ENCODE measurements around the gene VTA1.
"Not testable (repeated sequence)": the region's sequence is repeated elsewhere in the genome, so short reads cannot be mapped to it uniquely, and the experiment has no call there.

VTA1 gene

GRCh38 chr6:142152746-142153145 is 5.7 kb downstream of the VTA1 start:
- no peak for DNase-seq (ENCODE audit: extremely low read depth, insufficient read length)
- no peak overlapping the region for H3K4me3 ChIP-seq (replicated peaks; ENCODE audit: low read depth, low read length)
- TF ChIP-seq, protein P1, sequence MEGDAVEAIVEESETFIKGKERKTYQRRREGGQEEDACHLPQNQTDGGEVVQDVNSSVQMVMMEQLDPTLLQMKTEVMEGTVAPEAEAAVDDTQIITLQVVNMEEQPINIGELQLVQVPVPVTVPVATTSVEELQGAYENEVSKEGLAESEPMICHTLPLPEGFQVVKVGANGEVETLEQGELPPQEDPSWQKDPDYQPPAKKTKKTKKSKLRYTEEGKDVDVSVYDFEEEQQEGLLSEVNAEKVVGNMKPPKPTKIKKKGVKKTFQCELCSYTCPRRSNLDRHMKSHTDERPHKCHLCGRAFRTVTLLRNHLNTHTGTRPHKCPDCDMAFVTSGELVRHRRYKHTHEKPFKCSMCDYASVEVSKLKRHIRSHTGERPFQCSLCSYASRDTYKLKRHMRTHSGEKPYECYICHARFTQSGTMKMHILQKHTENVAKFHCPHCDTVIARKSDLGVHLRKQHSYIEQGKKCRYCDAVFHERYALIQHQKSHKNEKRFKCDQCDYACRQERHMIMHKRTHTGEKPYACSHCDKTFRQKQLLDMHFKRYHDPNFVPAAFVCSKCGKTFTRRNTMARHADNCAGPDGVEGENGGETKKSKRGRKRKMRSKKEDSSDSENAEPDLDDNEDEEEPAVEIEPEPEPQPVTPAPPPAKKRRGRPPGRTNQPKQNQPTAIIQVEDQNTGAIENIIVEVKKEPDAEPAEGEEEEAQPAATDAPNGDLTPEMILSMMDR (IDR thresholded peaks at IDR 0.05; ENCODE audit: insufficient read depth, low read length, poor library complexity, severe bottlenecking) = no peak
- H3K36me3 ChIP-seq (ENCODE audit: control insufficient read depth, insufficient read depth, low read length) = no peaks in the 10 kb centered on the region
- H3K27me3 ChIP-seq (replicated peaks; ENCODE audit: control insufficient read depth, insufficient read depth, low read length) = no peaks in the 10 kb centered on the region

DNA sequence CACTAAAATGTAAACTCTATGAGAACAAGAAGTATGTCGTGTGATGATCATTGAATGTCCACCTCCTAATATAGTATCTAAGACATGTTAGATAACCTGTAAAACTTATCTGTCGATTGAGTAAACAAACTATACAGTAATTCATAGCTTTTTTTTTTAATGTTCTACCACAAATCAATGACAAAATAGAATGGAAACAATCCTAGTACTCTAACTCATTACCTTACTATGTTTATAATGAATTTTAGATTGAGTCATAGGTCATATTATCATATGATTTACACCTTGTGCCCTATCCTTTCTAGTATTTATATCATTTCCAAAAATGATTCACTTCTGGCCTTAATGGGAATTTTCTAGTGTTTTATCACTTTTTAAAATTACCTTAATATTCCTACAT is 6.1 kb downstream of the VTA1 start:
- TF ChIP-seq, protein P1 (IDR thresholded peaks at IDR 0.05; ENCODE audit: insufficient read depth, low read length, poor library complexity, severe bottlenecking) = no peak
- H3K4me3 ChIP-seq (replicated peaks; ENCODE audit: low read depth, low read length) = no peak overlapping the region

GRCh38 chr6:142154336-142154735 is 7.3 kb downstream of the VTA1 start:
- Histone ChIP-seq H3K4me3 (replicated peaks; ENCODE audit: low read depth, low read length) (no peak overlapping the region), H3K27me3 (replicated peaks; ENCODE audit: control insufficient read depth, insufficient read depth, low read length) (no peaks in the 10 kb centered on the region), H3K36me3 (ENCODE audit: control insufficient read depth, insufficient read depth, low read length) (no peaks in the 10 kb centered on the region)
- DNase-seq (ENCODE audit: extremely low read depth, insufficient read length) = no peak
- TF ChIP-seq, protein P1 (IDR thresholded peaks at IDR 0.05; ENCODE audit: insufficient read depth, low read length, poor library complexity, severe bottlenecking) = no peak

More for the DNA sequence above, 6.1 kb downstream of the VTA1 start:
- Histone ChIP-seq H3K27me3 (replicated peaks; ENCODE audit: control insufficient read depth, insufficient read depth, low read length) (no peaks in the 10 kb centered on the region), H3K36me3 (ENCODE audit: control insufficient read depth, insufficient read depth, low read length) (no peaks in the 10 kb centered on the region)
- DNase-seq (ENCODE audit: extremely low read depth, insufficient read length) = no peak

DNA sequence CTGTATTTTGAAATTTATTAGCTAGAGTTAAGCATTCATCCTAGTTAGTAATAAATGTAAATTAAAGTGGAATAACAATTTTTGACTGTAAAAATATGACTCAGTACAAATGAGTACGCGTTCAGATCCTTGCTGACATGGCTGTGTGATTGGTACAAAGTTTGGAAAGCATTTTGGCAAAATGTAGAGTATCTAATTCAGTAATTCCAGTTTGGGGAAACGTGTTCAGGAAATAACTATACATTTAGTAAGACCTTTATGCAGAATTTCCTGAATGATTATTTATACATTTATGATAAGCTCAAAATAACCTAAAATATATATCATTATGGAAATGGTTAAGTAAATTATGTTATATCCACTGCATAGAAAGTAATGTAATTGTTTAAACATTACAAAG is 8.0 kb downstream of the VTA1 start:
- TF ChIP-seq, protein P1 (IDR thresholded peaks at IDR 0.05; ENCODE audit: insufficient read depth, low read length, poor library complexity, severe bottlenecking) = no peak

GRCh38 chr6:142155895-142156757 is 9.1 kb downstream of the VTA1 start:
- Histone ChIP-seq H3K27me3 (replicated peaks; ENCODE audit: control insufficient read depth, insufficient read depth, low read length) (no peaks in the 10 kb centered on the region), H3K4me3 (replicated peaks; ENCODE audit: low read depth, low read length) (no peak overlapping the region), H3K36me3 (ENCODE audit: control insufficient read depth, insufficient read depth, low read length) (no peaks in the 10 kb centered on the region)
- no peak for DNase-seq (ENCODE audit: extremely low read depth, insufficient read length)
- TF ChIP-seq, protein P1 (IDR thresholded peaks at IDR 0.05; ENCODE audit: insufficient read depth, low read length, poor library complexity, severe bottlenecking) = no peak

More for the DNA sequence above, 8.0 kb downstream of the VTA1 start:
- no peaks in the 10 kb centered on the region for H3K36me3 ChIP-seq (ENCODE audit: control insufficient read depth, insufficient read depth, low read length)
- H3K4me3 ChIP-seq (replicated peaks; ENCODE audit: low read depth, low read length) = no peak overlapping the region
- no peaks in the 10 kb centered on the region for H3K27me3 ChIP-seq (replicated peaks; ENCODE audit: control insufficient read depth, insufficient read depth, low read length)
- DNase-seq (ENCODE audit: extremely low read depth, insufficient read length) = no peak

DNA sequence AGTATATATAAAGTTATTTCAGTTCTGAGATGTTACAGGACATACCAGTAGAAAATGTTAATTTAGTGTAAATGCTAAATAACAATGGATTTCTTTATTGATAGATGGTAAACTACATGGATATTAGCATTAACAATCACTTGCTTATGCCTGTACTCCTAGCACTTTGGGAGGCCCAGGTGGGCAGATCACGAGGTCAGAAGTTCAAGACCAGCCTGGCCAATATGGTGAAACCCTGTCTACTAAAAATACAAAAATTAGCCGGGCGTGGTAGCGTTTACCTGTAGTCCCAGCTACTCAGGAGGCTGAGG is 9.7 kb downstream of the VTA1 start:
- H3K36me3 ChIP-seq (ENCODE audit: control insufficient read depth, insufficient read depth, low read length); DNase-seq (ENCODE audit: extremely low read depth, insufficient read length); H3K27me3 ChIP-seq (replicated peaks; ENCODE audit: control insufficient read depth, insufficient read depth, low read length): not testable (repeated sequence)

More for the DNA sequence above, 9.7 kb downstream of the VTA1 start:
- not testable (repeated sequence) for H3K4me3 ChIP-seq (replicated peaks; ENCODE audit: low read depth, low read length)
